Measurements from ENCODE around the gene SMTNL1. TPM values are rescaled to one million over a fixed set of nuclear protein-coding genes. Genes with fewer than 3 reads are reported as not detected.
A peak's percentile ranks its signal among the peaks of the same experiment; 100 is the strongest.

Gene SMTNL1
- total and polyA plus RNA-seq, 4 donors, result not detected

DNA sequence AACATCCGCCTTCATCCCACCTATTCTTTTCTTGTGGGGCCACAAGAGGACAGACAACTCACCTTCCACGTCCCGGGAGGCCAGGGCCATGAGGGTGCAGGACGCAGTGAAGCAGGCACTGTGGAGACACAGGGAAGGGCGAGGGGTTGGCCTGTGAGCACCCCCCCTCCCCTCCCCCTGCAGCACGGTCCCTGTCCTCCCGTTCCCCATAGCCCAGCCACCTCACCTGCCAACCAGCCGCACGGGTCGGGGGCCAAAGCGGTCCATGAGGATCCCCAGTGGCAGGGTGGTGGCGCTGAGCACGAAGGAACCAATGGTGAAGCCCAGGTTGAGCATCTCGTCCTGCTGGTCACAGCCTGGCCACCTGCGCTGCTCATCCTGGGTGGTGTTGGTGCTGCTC, 36.5 kb upstream of the SMTNL1 start:
- 92% methylated on average over 15 of the region's 15 CpGs for WGBS
- Histone ChIP-seq H3K9me3 (ENCODE audit: control insufficient read depth in 4 of 4, low read length in 3 of 4) (no peaks in the 10 kb centered on the region), H3K4me3 (ENCODE audit: low read depth in 1 of 3, low read length in 3 of 3) (no peak overlapping the region), H3K4me1 (ENCODE audit: control insufficient read depth in 4 of 4, insufficient read depth in 4 of 4, low read length in 3 of 4) (peaks cover 44 to 85% (median 78%) of the 10 kb centered on the region in 4 donors), H3K27me3 (ENCODE audit: control insufficient read depth in 4 of 4, insufficient read depth in 4 of 4, low read length in 3 of 4) (no peaks in the 10 kb centered on the region), H3K27ac (ENCODE audit: low read depth in 1 of 2, low read length in 2 of 2) (peak overlapping the region; percentile 79 to 82), H3K9ac (ENCODE audit: low read depth in 1 of 2, low read length in 2 of 2) (no peak overlapping the region), H3K36me3 (ENCODE audit: control insufficient read depth in 4 of 4, insufficient read depth in 3 of 4, low read depth in 1 of 4, low read length in 3 of 4) (peaks cover 0 to 14% (median 6%) of the 10 kb centered on the region in 4 donors)
- TF ChIP-seq, protein P1, sequence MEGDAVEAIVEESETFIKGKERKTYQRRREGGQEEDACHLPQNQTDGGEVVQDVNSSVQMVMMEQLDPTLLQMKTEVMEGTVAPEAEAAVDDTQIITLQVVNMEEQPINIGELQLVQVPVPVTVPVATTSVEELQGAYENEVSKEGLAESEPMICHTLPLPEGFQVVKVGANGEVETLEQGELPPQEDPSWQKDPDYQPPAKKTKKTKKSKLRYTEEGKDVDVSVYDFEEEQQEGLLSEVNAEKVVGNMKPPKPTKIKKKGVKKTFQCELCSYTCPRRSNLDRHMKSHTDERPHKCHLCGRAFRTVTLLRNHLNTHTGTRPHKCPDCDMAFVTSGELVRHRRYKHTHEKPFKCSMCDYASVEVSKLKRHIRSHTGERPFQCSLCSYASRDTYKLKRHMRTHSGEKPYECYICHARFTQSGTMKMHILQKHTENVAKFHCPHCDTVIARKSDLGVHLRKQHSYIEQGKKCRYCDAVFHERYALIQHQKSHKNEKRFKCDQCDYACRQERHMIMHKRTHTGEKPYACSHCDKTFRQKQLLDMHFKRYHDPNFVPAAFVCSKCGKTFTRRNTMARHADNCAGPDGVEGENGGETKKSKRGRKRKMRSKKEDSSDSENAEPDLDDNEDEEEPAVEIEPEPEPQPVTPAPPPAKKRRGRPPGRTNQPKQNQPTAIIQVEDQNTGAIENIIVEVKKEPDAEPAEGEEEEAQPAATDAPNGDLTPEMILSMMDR (IDR thresholded peaks at IDR 0.05; ENCODE audit: low read depth, low read length, missing input control), result no peak
- TF ChIP-seq ZBTB33 (IDR thresholded peaks at IDR 0.05) (no peak), FOXA1 (IDR thresholded peaks at IDR 0.05) (no peak), TAF1 (conservative IDR thresholded peaks at IDR 0.05) (no peak), HNF4G (IDR thresholded peaks at IDR 0.05) (no peak), MAX (IDR thresholded peaks at IDR 0.05) (no peak), JUND (IDR thresholded peaks at IDR 0.05) (no peak), YY1 (IDR thresholded peaks at IDR 0.05) (no peak), RXRA (IDR thresholded peaks at IDR 0.05) (no peak), EGR1 (IDR thresholded peaks at IDR 0.05; ENCODE audit: low read depth in 2 of 2) (no peak), HNF4A (conservative IDR thresholded peaks at IDR 0.05) (no peak), NR2F2 (IDR thresholded peaks at IDR 0.05) (no peak), GABPA (IDR thresholded peaks at IDR 0.05 in 1 of 2, conservative IDR thresholded peaks at IDR 0.05 in 1 of 2) (no peak), RAD21 (IDR thresholded peaks at IDR 0.05) (no peak), SP1 (IDR thresholded peaks at IDR 0.05) (no peak), FOXA2 (IDR thresholded peaks at IDR 0.05) (no peak)
- TF ChIP-seq, protein P2, sequence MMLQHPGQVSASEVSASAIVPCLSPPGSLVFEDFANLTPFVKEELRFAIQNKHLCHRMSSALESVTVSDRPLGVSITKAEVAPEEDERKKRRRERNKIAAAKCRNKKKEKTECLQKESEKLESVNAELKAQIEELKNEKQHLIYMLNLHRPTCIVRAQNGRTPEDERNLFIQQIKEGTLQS (IDR thresholded peaks at IDR 0.05), result no peak
- TF ChIP-seq, protein P3, sequence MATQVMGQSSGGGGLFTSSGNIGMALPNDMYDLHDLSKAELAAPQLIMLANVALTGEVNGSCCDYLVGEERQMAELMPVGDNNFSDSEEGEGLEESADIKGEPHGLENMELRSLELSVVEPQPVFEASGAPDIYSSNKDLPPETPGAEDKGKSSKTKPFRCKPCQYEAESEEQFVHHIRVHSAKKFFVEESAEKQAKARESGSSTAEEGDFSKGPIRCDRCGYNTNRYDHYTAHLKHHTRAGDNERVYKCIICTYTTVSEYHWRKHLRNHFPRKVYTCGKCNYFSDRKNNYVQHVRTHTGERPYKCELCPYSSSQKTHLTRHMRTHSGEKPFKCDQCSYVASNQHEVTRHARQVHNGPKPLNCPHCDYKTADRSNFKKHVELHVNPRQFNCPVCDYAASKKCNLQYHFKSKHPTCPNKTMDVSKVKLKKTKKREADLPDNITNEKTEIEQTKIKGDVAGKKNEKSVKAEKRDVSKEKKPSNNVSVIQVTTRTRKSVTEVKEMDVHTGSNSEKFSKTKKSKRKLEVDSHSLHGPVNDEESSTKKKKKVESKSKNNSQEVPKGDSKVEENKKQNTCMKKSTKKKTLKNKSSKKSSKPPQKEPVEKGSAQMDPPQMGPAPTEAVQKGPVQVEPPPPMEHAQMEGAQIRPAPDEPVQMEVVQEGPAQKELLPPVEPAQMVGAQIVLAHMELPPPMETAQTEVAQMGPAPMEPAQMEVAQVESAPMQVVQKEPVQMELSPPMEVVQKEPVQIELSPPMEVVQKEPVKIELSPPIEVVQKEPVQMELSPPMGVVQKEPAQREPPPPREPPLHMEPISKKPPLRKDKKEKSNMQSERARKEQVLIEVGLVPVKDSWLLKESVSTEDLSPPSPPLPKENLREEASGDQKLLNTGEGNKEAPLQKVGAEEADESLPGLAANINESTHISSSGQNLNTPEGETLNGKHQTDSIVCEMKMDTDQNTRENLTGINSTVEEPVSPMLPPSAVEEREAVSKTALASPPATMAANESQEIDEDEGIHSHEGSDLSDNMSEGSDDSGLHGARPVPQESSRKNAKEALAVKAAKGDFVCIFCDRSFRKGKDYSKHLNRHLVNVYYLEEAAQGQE (IDR thresholded peaks at IDR 0.05), result no peak
- DNase-seq (ENCODE audit: low spot score), result no peak
